H1 (cell line): ENCODE measurements around the gene CDPF1. TPM values are rescaled to one million over a fixed set of nuclear protein-coding genes. Genes with fewer than 3 reads are reported as not detected.

Experiments
- CTCF ChIA-PET: fragments of 300-600 bp; sonication (Branson Sonifier 250); formaldehyde crosslinking; loops from one replicate; lab custom pipeline; 2021; ENCODE audit not compliant: partially characterized antibody; lab: Charles Lee
- POLR2A ChIA-PET: fragments of 300-600 bp; sonication (Branson Sonifier 250); formaldehyde crosslinking; loops from one replicate; lab custom pipeline; 2021; ENCODE audit warnings: inconsistent platforms; ENCODE audit not compliant: partially characterized antibody; lab: Charles Lee
- DNase-seq, 2 experiments: peaks; one replicate each; pipeline versions ENCODE4 v3.0.0 to v3.0.0-alpha.2; 2010 to 2022; ENCODE audit warnings: low spot score in 2 of 2, low read depth in 1 of 2, mixed read lengths in 1 of 2
- FAIRE-seq: peaks from 2 replicates; lab custom pipeline; 2011; peaks lifted over from hg19 to GRCh38; lab: Jason Lieb, UNC
- H2AFZ ChIP-seq: 2 replicates; pipeline ENCODE4 v1.8.1; 2012; ENCODE audit warnings: low read length, inconsistent platforms
- H2AK5ac ChIP-seq: 2 replicates; pipeline ENCODE4 v1.6.1; 2013; ENCODE audit warnings: low read depth, low read length
- H2BK120ac ChIP-seq: replicated peaks from 2 replicates; pipeline ENCODE3; 2013; ENCODE audit warnings: low read depth, low read length, inconsistent platforms
- H2BK12ac ChIP-seq: 2 replicates; pipeline ENCODE4 v1.6.1; 2013; ENCODE audit warnings: low read depth, low read length
- H2BK15ac ChIP-seq: 2 replicates; pipeline ENCODE4 v1.6.1; 2013; ENCODE audit warnings: low read length
- H2BK20ac ChIP-seq: 2 replicates; pipeline ENCODE4 v1.6.1; 2013; ENCODE audit warnings: low read length
- H2BK5ac ChIP-seq: 2 replicates; pipeline ENCODE4 v1.6.1; 2013; ENCODE audit warnings: low read depth, low read length
- H3K14ac ChIP-seq: 2 replicates; pipeline ENCODE4 v1.6.1; 2013; ENCODE audit warnings: inconsistent platforms; ENCODE audit not compliant: insufficient read length
- H3K18ac ChIP-seq: 2 replicates; pipeline ENCODE4 v1.6.1; 2013; ENCODE audit warnings: low read length; ENCODE audit errors: extremely low read depth
- H3K23ac ChIP-seq: 2 replicates; pipeline ENCODE4 v1.6.1; 2013; ENCODE audit warnings: inconsistent platforms; ENCODE audit not compliant: insufficient read length
- H3K23me2 ChIP-seq: 2 replicates; pipeline ENCODE4 v1.6.1; 2013; ENCODE audit warnings: low read depth, low read length
- H3K27ac ChIP-seq: 2 replicates; pipeline ENCODE4 v1.6.1; 2011; ENCODE audit warnings: low read depth, low read length, inconsistent platforms
- H3K27me3 ChIP-seq, 4 experiments: replicated peaks in 1 of 4; 1 replicate in 1 of 4; 2 replicates in 3 of 4; pipeline versions ENCODE4 v1.6.1 to v1.8.1; 2011 to 2013; ENCODE audit warnings: low read length in 3 of 4, mild to moderate bottlenecking in 3 of 4, inconsistent platforms in 2 of 4, mixed read lengths in 2 of 4, moderate library complexity in 1 of 4; ENCODE audit not compliant: control insufficient read depth in 3 of 4, insufficient read depth in 3 of 4; ENCODE audit errors: extremely low read depth in 1 of 4
- H3K36me3 ChIP-seq, 4 experiments: 2 replicates each; pipeline versions ENCODE4 v1.6.1 to v1.8.1; 2011 to 2013; ENCODE audit warnings: mild to moderate bottlenecking in 4 of 4, low read length in 3 of 4, moderate library complexity in 2 of 4, control low read depth in 1 of 4, inconsistent platforms in 1 of 4; ENCODE audit not compliant: insufficient read depth in 4 of 4, control insufficient read depth in 2 of 4
- H3K4ac ChIP-seq: replicated peaks from 2 replicates; pipeline ENCODE3; 2013; ENCODE audit warnings: low read length, low read depth, mixed read lengths, inconsistent platforms; ENCODE audit not compliant: insufficient read length
- H3K4me1 ChIP-seq, 4 experiments: replicated peaks in 1 of 4; 1 replicate in 1 of 4; 2 replicates in 3 of 4; pipeline versions ENCODE4 v1.6.1 to v1.8.1; 2011 to 2013; ENCODE audit warnings: low read length in 3 of 4, inconsistent platforms in 2 of 4, mixed read lengths in 1 of 4; ENCODE audit not compliant: insufficient read depth in 4 of 4, control insufficient read depth in 3 of 4
- H3K4me2 ChIP-seq, 2 experiments: 2 replicates each; pipeline versions ENCODE4 v1.6.1 to v1.8.1; 2011 to 2013; ENCODE audit warnings: low read depth in 2 of 2, low read length in 2 of 2, control low read depth in 1 of 2, inconsistent platforms in 1 of 2, mild to moderate bottlenecking in 1 of 2; ENCODE audit not compliant: insufficient read depth in 1 of 2
- H3K4me3 ChIP-seq, 4 experiments: fragments of 200-600, 300-600 bp in 1 of 4; sonication (generic), shearing (Covaris generic), sonication (Bioruptor Twin) in 1 of 4; 2 replicates each; pipeline versions ENCODE4 v1.5.1 to v1.8.1; 2011 to 2016; ENCODE audit warnings: low read length in 4 of 4, low read depth in 3 of 4, control low read depth in 2 of 4, inconsistent platforms in 2 of 4, mild to moderate bottlenecking in 2 of 4, mixed read lengths in 1 of 4, moderate library complexity in 1 of 4; ENCODE audit not compliant: insufficient read depth in 2 of 4; ENCODE audit errors: extremely low read depth in 1 of 4
- H3K56ac ChIP-seq: replicated peaks from 2 replicates; pipeline ENCODE3; 2013; ENCODE audit warnings: low read depth, mild to moderate bottlenecking, mixed read lengths, low read length, inconsistent platforms; ENCODE audit not compliant: insufficient read length
- H3K79me1 ChIP-seq: 2 replicates; pipeline ENCODE4 v1.6.1; 2013; ENCODE audit warnings: low read depth, low read length, control low read depth
- H3K79me2 ChIP-seq, 2 experiments: 2 replicates each; pipeline versions ENCODE4 v1.6.1 to v1.8.1; 2012 to 2013; ENCODE audit warnings: low read length in 2 of 2, mild to moderate bottlenecking in 2 of 2, inconsistent platforms in 1 of 2; ENCODE audit not compliant: insufficient read depth in 2 of 2, control insufficient read depth in 1 of 2
- H3K9ac ChIP-seq, 4 experiments: replicated peaks in 1 of 4; 1 replicate in 1 of 4; 2 replicates in 3 of 4; pipeline versions ENCODE4 v1.6.1 to v1.8.1; 2011 to 2013; ENCODE audit warnings: low read depth in 3 of 4, low read length in 3 of 4, control low read depth in 2 of 4, mild to moderate bottlenecking in 2 of 4, moderate library complexity in 2 of 4, inconsistent platforms in 1 of 4; ENCODE audit errors: extremely low read depth in 1 of 4
- H3K9me3 ChIP-seq, 2 experiments: 2 replicates each; pipeline versions ENCODE4 v1.6.1 to v1.8.1; 2012 to 2013; ENCODE audit warnings: mild to moderate bottlenecking in 2 of 2, moderate library complexity in 2 of 2, control low read depth in 1 of 2, inconsistent platforms in 1 of 2, low read depth in 1 of 2, low read length in 1 of 2, mixed read lengths in 1 of 2; ENCODE audit not compliant: insufficient read depth in 2 of 2
- H4K20me1 ChIP-seq, 2 experiments: replicated peaks in 1 of 2; 2 replicates each; pipeline versions ENCODE3 to v1.8.1; 2011 to 2013; ENCODE audit warnings: inconsistent platforms in 2 of 2, low read length in 2 of 2, mild to moderate bottlenecking in 1 of 2; ENCODE audit not compliant: insufficient read depth in 2 of 2, control insufficient read depth in 1 of 2
- H4K5ac ChIP-seq: 2 replicates; pipeline ENCODE4 v1.6.1; 2013; ENCODE audit warnings: low read length, low read depth, mixed read lengths, inconsistent platforms; ENCODE audit not compliant: insufficient read length
- H4K8ac ChIP-seq: 2 replicates; pipeline ENCODE4 v1.8.0; 2013; ENCODE audit warnings: mild to moderate bottlenecking, moderate library complexity, low read length, inconsistent platforms; ENCODE audit not compliant: insufficient read depth; ENCODE audit errors: extremely low read depth
- H4K91ac ChIP-seq: replicated peaks from 2 replicates; pipeline ENCODE3; 2013; ENCODE audit warnings: low read length, mixed read lengths, inconsistent platforms; ENCODE audit not compliant: insufficient read length
- CHD1 ChIP-seq: IDR thresholded peaks from 2 replicates; pipeline ENCODE4 v1.6.1; 2012; ENCODE audit warnings: low read depth, low read length, improper control_type of control experiment
- FOSL1 ChIP-seq: IDR thresholded peaks from 2 replicates; pipeline ENCODE4 v1.6.1; 2011; ENCODE audit warnings: mild to moderate bottlenecking, low read depth, low read length, moderate library complexity; ENCODE audit not compliant: insufficient read depth
- GABPA ChIP-seq: IDR thresholded peaks from 2 replicates; pipeline ENCODE4 v1.6.1; 2011; ENCODE audit warnings: mild to moderate bottlenecking, low read length, moderate library complexity, borderline replicate concordance; ENCODE audit not compliant: insufficient read depth
- HDAC2 ChIP-seq, 2 experiments: fragments of 300-600 bp in 1 of 2; sonication (generic) in 1 of 2; IDR thresholded peaks; 2 replicates each; pipeline ENCODE4 v1.6.1; 2011 to 2012; ENCODE audit warnings: low read depth in 2 of 2, low read length in 2 of 2, mild to moderate bottlenecking in 2 of 2, moderate library complexity in 2 of 2, borderline replicate concordance in 1 of 2, inconsistent platforms in 1 of 2
- HDAC6 ChIP-seq: IDR thresholded peaks from one replicate; pipeline ENCODE4 v1.7.1; 2012; ENCODE audit warnings: low read depth, mild to moderate bottlenecking, inconsistent platforms, low read length, moderate library complexity
- NRF1 ChIP-seq: IDR thresholded peaks from 2 replicates; pipeline ENCODE4 v1.6.1; 2011; ENCODE audit warnings: mild to moderate bottlenecking, low read depth, low read length, improper control_type of control experiment
- POLR2AphosphoS5 ChIP-seq: IDR thresholded peaks from 2 replicates; pipeline ENCODE4 v1.6.1; 2011; ENCODE audit warnings: low read depth, low read length
- RAD21 ChIP-seq, 2 experiments: IDR thresholded peaks in 1 of 2; conservative IDR thresholded peaks in 1 of 2; 2 replicates each; pipeline ENCODE4 v1.6.1; 2011; ENCODE audit warnings: low read depth in 2 of 2, low read length in 2 of 2, improper control_type of control experiment in 1 of 2, inconsistent platforms in 1 of 2, mild to moderate bottlenecking in 1 of 2, moderate library complexity in 1 of 2
- SP2 ChIP-seq: IDR thresholded peaks from 2 replicates; pipeline ENCODE4 v1.6.1; 2012; ENCODE audit warnings: mild to moderate bottlenecking, low read length, inconsistent platforms
- SUZ12 ChIP-seq: fragments of 200-600 bp; sonication (generic); IDR thresholded peaks from 2 replicates; pipeline ENCODE4 v1.6.1; 2012; ENCODE audit warnings: mild to moderate bottlenecking, inconsistent platforms, low read length, moderate library complexity, mixed read lengths
- WGBS, 2 experiments: shearing (Covaris generic) in 1 of 2; methylation state at CpG; one replicate each; pipeline versions ENCODE4 v1.1.6 to v1.1.7; 2013 to 2015; ENCODE audit warnings: low lambda C conversion rate in 2 of 2, mixed read lengths in 2 of 2, inconsistent platforms in 1 of 2, low coverage in 1 of 2, missing lambda C conversion rate in 1 of 2; ENCODE audit not compliant: insufficient replicate concordance in 2 of 2, insufficient coverage in 1 of 2, insufficient read length in 1 of 2; ENCODE audit errors: extremely low coverage in 1 of 2, missing lambda C conversion rate in 1 of 2; 5-methylcytosine and 5-hydroxymethylcytosine counted together
- polyA plus RNA-seq, 7 experiments: library from polyadenylated mRNA; depleted of rRNA in 3 of 7; stranded (reverse) in 5 of 7; unstranded in 2 of 7; fragments of >200 nt in 5 of 7; fragments of 200-250 nt in 2 of 7; gene quantifications; 1 replicate in 5 of 7; 2 replicates in 1 of 7; 4 replicates in 1 of 7; pipeline versions ENCODE4 v1.2.1 to v1.2.3, GENCODE V29; 2011 to 2013; ENCODE audit warnings: missing spikeins in 2 of 7, mixed read lengths in 2 of 7
- total RNA-seq: library from RNA; stranded (reverse); fragmentation: NEBNext Ultra II Directional; extraction: Animal tissue kit (Norgen Biotek cat#: 25700); gene quantifications from 2 replicates; pipeline ENCODE4 v1.2.1, GENCODE V29; 2021
- TF ChIP-seq, protein P1 (sequence below): IDR thresholded peaks from 2 replicates; pipeline ENCODE4 v1.6.1; 2012; ENCODE audit warnings: inconsistent platforms
- TF ChIP-seq, protein P2 (sequence below): IDR thresholded peaks from 2 replicates; pipeline ENCODE4 v1.6.1; 2012; ENCODE audit warnings: inconsistent platforms

The CDPF1 gene
- total and polyA plus RNA-seq, 2 of the 8 experiments (the other 6 are each of a cell fraction or from before 2014, with no cell fraction given): 9.7 to 13.7 TPM

DNA sequence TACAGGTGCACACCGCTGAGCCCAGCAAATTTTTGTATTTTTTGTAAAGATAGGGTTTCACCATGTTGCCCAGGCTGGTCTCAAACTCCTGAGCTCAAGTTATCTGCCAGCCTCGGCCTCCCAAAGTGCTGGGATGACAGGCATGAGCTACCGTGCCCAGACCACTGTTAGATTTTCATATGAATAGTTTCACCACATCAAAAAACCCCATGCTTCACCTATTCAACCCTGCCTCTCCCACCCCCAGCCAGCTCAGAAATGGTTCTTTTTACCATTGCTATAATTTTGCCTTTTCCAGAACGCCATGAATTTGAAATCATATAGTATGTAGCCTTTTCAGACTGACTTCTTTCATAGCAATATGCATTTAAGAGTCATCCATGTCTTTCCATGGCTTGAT is 37.9 kb downstream of the CDPF1 start:
- Histone ChIP-seq H3K4me1 (no peaks in the 10 kb centered on the region), H3K79me1 (no peaks in the 10 kb centered on the region), H2AFZ (no peak overlapping the region), H2BK120ac (no peak overlapping the region), H3K79me2 (no peaks in the 10 kb centered on the region), H3K23me2 (no peaks in the 10 kb centered on the region), H2AK5ac (no peak overlapping the region), H3K4me2 (no peak overlapping the region), H3K56ac (no peak overlapping the region), H2BK5ac (no peak overlapping the region), H3K4ac (no peak overlapping the region), H3K4me3 (no peak overlapping the region), H4K8ac (no peak overlapping the region), H3K9ac (no peak overlapping the region), H3K27ac (no peak overlapping the region), H3K27me3 (no peaks in the 10 kb centered on the region), H3K18ac (no peak overlapping the region), H2BK15ac (no peak overlapping the region), H4K5ac (no peak overlapping the region), H3K9me3 (peaks cover 2 to 14% of the 10 kb centered on the region in 2 experiments; a peak in 3 of 4 replicates), H4K91ac (no peak overlapping the region), H3K36me3 (no peaks in the 10 kb centered on the region), H2BK20ac (no peak overlapping the region), H4K20me1 (no peaks in the 10 kb centered on the region), H2BK12ac (no peak overlapping the region), H3K23ac (no peak overlapping the region), H3K14ac (no peak overlapping the region)
- POLR2A ChIA-PET: no interaction called here
- FAIRE-seq (no peak), DNase-seq (no peak)
- CTCF ChIA-PET: no interaction called here
- WGBS, 2 experiments: 88% methylated on average over 4 of the region's 4 CpGs; no CpG with 5 or more reads in 1 of the 2 experiments
- TF ChIP-seq FOSL1 (no peak), CHD1 (no peak), SP2 (no peak), NRF1 (no peak), POLR2AphosphoS5 (no peak), GABPA (no peak), SUZ12 (no peak), HDAC6 (no peak), HDAC2 (IDR thresholded peaks at IDR 0.05; ENCODE audit: borderline replicate concordance in 1 of 2, low read depth in 2 of 2, low read length in 2 of 2) (no peak), RAD21 (IDR thresholded peaks at IDR 0.05 in 1 of 2, conservative IDR thresholded peaks at IDR 0.05 in 1 of 2; ENCODE audit: low read depth in 2 of 2, low read length in 2 of 2) (no peak)
- TF ChIP-seq, protein P1, sequence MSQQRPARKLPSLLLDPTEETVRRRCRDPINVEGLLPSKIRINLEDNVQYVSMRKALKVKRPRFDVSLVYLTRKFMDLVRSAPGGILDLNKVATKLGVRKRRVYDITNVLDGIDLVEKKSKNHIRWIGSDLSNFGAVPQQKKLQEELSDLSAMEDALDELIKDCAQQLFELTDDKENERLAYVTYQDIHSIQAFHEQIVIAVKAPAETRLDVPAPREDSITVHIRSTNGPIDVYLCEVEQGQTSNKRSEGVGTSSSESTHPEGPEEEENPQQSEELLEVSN: no peak
- TF ChIP-seq, protein P2, sequence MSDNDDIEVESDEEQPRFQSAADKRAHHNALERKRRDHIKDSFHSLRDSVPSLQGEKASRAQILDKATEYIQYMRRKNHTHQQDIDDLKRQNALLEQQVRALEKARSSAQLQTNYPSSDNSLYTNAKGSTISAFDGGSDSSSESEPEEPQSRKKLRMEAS: no peak
